ENCODE results near the gene ITGA11.

GRCh38 chr15:68466876-68467275, 34.9 kb upstream of the ITGA11 start:
- TF ChIP-seq SUZ12 (IDR thresholded peaks at IDR 0.05; ENCODE audit: extremely low read depth, insufficient read depth, insufficient read length) (no peak), ZNF274 (IDR thresholded peaks at IDR 0.05; ENCODE audit: low read depth, low read length) (no peak), YY1 (IDR thresholded peaks at IDR 0.05; ENCODE audit: insufficient read depth, insufficient read length) (no peak)
